Measurements from ENCODE around the gene PRDM16.

The PRDM16 gene

GRCh38 chr1:3323021-3323795, 254.2 kb downstream of the PRDM16 start:
- DNase-seq (ENCODE audit: low spot score) = no peak

- DNase-seq (ENCODE audit: low spot score) = no peak
These were observed 255.0 kb downstream of the PRDM16 start for GRCh38 chr1:3323796-3324703.

GRCh38 chr1:3324704-3325535, 255.9 kb downstream of the PRDM16 start:
- DNase-seq (ENCODE audit: low spot score) = no peak

GRCh38 chr1:3326516-3327388, 257.7 kb downstream of the PRDM16 start:
- no peak for DNase-seq (ENCODE audit: low spot score)

DNA sequence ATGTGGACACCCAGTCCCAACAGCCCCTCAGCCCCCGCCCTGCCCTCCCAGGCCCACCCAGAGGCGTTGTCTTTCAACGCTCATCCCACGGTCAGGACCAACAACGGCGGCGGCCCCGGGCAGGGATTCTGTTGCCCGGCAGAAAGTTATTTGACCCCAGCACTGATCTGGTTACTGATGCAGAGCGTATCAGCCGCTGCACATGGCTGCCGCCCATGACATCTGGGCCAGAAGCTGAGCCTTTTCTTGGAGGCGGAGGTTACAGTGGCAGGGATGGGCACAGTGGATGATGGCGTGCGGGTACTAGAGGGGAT, 258.3 kb downstream of the PRDM16 start:
- no peak for DNase-seq (ENCODE audit: low spot score)

- no peak for DNase-seq (ENCODE audit: low spot score)
These were observed 259.1 kb downstream of the PRDM16 start for GRCh38 chr1:3327936-3328590.

DNA sequence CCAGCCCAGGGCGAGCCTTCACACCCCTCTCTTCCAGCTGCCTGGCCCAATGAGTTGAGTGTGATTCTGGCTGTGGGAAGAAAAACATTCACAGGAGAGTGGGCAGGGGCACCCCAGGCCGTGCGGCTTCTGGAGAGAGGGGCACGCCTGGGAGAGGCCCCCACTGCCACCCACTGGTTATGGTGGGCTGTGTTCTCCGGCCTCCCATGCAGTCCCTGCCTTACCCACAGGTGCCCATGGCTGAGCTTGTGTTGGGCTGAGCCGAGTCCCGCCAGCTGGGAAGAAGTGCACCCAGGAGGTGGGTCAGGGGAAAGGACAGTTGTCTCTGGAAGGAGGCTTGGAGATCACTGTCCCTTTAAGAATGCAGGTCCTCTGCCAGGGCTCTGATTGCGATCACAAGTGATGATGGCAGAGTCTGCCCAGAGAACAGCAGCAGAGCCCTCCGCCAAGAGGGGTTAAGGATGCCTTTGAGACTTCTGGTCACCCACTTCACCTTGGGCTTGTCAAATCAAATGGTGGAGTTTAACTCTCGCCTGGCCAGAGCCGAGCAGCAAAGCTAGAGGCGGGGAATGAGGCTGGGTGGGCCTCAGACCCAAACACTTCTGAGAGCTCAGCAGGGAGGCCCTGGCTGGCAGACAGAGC, 260.8 kb downstream of the PRDM16 start:
- no peak for DNase-seq (ENCODE audit: low spot score)

GRCh38 chr1:3330771-3331245, 261.8 kb downstream of the PRDM16 start:
- DNase-seq (ENCODE audit: low spot score) = no peak

DNA sequence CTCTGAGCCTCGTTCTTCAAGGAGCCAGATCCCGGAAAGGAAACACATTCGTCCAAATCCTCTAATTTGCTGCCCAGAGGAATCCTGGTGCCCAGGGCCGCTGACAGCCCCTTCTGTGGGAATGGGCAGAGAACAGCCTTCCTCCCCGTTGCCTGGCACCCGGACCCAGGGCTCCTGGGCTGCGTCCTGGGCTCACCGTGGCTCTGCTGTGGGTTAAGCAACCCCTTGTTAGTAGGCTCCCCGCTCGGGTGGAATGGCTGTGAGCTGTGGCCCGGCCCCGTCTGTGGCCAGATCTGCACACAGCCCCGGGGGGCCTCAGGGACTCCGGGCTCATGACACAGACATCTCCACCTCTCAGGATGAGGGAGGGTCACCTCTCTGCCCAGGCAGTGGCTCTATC, 262.6 kb downstream of the PRDM16 start:
- DNase-seq (ENCODE audit: low spot score) = peak; percentile 44

DNA sequence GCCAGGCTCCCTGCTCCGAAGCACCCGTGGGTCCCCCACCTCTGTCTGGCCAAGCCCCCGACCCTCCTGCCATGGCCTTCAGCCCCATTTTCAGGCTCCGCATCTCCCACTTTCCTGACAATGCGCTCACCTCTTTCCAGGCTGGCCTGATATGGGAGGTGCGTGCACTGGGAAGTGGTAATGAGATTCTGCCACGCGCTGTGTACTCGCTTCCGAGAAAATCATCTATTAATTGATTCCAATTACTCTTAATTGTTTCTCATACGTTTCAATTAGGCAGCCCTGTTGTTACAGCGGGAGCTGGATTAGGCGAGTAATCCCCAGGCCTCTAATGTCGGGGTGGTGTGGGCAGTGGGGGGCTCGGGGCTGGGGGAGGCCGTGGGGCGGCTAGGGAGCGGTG, 263.0 kb downstream of the PRDM16 start:
- DNase-seq (ENCODE audit: low spot score) = no peak

- DNase-seq (ENCODE audit: low spot score) = no peak
These were observed 263.7 kb downstream of the PRDM16 start for GRCh38 chr1:3332662-3333061.

DNA sequence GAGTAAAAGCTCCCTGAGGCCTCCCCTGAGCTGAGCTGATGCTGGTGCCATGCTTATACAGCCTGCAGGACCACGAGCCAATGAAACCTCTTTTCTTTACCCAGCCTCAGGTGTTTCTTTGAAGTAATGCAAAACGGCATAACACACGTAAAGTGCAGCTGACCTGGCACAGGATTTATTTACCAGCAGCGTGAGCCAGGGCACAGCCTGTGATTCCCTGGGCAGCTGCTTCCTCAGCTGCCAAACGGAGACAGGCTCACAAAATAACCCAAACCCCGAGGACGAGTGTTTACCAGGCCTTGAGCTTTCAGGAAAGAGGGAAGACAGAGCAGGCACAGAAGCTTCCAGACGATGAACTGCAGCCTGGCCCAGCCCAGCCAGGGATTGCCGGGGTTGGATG, 264.9 kb downstream of the PRDM16 start:
- peak; percentile 57 for DNase-seq (ENCODE audit: low spot score)

DNA sequence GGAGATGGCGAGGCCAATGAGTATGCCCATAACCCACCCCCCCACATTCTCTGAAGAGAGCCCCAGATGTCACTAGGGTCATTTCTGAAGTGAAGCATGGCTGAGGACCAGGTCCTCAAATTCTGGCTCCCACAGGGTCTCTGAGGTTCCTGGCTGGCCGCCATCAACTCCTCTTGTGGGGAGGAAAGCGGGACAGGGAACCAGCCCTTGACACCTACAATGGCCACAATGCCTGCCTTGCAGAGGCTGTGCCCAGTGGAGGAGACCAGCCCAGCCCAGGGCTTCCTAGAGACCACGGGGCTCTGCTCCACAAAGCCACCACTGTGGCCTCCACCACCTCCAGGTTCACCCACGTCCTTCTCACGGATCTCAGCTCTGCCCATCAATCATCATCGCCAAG, 265.4 kb downstream of the PRDM16 start:
- no peak for DNase-seq (ENCODE audit: low spot score)

GRCh38 chr1:3335754-3336640, 267.0 kb downstream of the PRDM16 start:
- DNase-seq (ENCODE audit: low spot score) = no peak

- no peak for DNase-seq (ENCODE audit: low spot score)
These were observed 267.9 kb downstream of the PRDM16 start for GRCh38 chr1:3336641-3337630.

DNA sequence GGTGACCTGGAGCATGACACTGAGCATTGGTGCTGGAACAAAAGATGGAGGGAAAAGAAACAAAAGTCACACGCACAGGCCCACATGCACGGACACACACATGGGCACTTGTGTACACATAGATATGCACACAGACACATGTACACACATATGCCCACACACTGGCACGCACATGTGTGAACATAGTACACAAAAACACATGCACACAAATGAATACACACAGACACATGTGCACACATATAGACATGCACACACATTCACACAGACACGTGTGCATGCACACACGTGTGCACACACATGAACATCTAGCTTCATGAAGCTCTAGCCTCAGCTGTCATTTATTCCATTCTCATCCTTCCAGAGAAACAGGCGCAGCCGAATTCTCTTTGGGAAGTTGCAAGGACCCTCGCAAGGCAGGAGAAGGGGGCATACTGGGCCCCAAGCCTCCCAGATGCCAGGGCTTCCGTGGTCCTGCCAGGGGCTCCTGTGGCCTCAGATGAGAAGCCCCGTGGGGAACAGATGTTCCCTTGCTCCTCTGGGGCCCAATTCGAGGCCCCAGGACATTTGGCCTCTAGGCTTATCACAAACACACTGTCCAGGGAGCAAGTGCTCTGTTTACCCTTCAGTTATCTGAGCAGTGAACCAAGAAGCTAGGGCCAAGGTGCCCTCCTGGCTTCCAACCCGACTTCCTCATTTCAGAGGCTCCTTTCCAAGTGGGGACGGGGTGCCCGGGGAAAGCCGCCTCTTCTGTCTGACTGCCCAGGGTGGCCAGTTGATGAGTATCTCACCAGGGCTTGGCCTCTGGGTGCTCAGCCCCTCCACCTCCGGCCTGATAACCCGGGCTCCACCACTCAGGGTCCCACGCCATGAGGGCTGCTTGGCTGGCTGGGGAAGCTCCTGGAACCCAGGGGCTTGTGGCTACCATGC, 269.1 kb downstream of the PRDM16 start:
- no peak for DNase-seq (ENCODE audit: low spot score)

GRCh38 chr1:3338725-3339070, 269.7 kb downstream of the PRDM16 start:
- DNase-seq (ENCODE audit: low spot score) = no peak

All from putamen (tissue), 1 donor.